Measurements from ENCODE around the gene TBXA2R.

TBXA2R gene

DNA sequence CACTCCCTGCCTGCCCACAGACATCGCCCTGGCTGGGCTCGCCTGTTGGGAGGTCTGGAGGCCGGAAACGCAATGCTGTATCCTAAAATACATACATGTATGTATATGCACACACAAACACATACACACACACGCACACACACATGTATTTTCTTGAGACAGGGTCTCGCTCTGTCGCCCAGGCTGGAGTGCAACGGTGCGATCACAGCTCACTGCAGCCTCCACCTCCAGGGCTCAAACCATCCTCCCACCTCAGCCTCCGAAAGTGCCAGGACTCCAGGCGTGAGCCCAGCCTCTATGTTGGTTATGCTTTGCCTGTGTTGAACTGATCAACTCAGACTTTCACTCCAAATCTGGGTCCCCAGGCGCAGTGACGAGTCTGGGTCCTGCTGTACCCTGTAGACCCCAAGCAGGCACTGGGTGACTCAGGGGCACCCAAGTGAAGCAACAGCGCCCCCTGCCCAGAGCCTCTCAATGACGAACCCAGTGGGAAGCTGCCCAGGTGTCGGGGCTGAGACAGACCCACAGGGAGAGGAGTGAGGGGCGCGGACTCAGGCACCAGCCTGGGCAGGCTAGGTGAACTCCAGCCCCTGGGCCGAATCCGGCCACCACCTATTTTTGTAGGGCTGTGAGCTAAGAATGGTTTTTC, 47.3 kb upstream of the TBXA2R start:
- TF ChIP-seq SPI1 (IDR thresholded peaks at IDR 0.05; ENCODE audit: borderline replicate concordance, low read depth), result no peak
- no peak for TF ChIP-seq POLR2AphosphoS5 (IDR thresholded peaks at IDR 0.05; ENCODE audit: low read depth)
- TF ChIP-seq, protein P1, sequence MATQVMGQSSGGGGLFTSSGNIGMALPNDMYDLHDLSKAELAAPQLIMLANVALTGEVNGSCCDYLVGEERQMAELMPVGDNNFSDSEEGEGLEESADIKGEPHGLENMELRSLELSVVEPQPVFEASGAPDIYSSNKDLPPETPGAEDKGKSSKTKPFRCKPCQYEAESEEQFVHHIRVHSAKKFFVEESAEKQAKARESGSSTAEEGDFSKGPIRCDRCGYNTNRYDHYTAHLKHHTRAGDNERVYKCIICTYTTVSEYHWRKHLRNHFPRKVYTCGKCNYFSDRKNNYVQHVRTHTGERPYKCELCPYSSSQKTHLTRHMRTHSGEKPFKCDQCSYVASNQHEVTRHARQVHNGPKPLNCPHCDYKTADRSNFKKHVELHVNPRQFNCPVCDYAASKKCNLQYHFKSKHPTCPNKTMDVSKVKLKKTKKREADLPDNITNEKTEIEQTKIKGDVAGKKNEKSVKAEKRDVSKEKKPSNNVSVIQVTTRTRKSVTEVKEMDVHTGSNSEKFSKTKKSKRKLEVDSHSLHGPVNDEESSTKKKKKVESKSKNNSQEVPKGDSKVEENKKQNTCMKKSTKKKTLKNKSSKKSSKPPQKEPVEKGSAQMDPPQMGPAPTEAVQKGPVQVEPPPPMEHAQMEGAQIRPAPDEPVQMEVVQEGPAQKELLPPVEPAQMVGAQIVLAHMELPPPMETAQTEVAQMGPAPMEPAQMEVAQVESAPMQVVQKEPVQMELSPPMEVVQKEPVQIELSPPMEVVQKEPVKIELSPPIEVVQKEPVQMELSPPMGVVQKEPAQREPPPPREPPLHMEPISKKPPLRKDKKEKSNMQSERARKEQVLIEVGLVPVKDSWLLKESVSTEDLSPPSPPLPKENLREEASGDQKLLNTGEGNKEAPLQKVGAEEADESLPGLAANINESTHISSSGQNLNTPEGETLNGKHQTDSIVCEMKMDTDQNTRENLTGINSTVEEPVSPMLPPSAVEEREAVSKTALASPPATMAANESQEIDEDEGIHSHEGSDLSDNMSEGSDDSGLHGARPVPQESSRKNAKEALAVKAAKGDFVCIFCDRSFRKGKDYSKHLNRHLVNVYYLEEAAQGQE (IDR thresholded peaks at IDR 0.05; ENCODE audit: insufficient replicate concordance, low read depth), result no peak
- TF ChIP-seq GABPA (IDR thresholded peaks at IDR 0.05; ENCODE audit: low read depth), result no peak
- TF ChIP-seq, protein P2, sequence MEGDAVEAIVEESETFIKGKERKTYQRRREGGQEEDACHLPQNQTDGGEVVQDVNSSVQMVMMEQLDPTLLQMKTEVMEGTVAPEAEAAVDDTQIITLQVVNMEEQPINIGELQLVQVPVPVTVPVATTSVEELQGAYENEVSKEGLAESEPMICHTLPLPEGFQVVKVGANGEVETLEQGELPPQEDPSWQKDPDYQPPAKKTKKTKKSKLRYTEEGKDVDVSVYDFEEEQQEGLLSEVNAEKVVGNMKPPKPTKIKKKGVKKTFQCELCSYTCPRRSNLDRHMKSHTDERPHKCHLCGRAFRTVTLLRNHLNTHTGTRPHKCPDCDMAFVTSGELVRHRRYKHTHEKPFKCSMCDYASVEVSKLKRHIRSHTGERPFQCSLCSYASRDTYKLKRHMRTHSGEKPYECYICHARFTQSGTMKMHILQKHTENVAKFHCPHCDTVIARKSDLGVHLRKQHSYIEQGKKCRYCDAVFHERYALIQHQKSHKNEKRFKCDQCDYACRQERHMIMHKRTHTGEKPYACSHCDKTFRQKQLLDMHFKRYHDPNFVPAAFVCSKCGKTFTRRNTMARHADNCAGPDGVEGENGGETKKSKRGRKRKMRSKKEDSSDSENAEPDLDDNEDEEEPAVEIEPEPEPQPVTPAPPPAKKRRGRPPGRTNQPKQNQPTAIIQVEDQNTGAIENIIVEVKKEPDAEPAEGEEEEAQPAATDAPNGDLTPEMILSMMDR (IDR thresholded peaks at IDR 0.05; ENCODE audit: insufficient read depth, low read length), result no peak
- H3K27me3 ChIP-seq (ENCODE audit: insufficient read depth, poor library complexity, severe bottlenecking), result no peaks in the 10 kb centered on the region
- no peak overlapping the region for H3K4me3 ChIP-seq (replicated peaks; ENCODE audit: insufficient read depth, low read length)
- DNase-seq (ENCODE audit: low read depth in 1 of 2, low spot score in 1 of 2), result no peak
- H3K27ac ChIP-seq (replicated peaks), result no peak overlapping the region

DNA sequence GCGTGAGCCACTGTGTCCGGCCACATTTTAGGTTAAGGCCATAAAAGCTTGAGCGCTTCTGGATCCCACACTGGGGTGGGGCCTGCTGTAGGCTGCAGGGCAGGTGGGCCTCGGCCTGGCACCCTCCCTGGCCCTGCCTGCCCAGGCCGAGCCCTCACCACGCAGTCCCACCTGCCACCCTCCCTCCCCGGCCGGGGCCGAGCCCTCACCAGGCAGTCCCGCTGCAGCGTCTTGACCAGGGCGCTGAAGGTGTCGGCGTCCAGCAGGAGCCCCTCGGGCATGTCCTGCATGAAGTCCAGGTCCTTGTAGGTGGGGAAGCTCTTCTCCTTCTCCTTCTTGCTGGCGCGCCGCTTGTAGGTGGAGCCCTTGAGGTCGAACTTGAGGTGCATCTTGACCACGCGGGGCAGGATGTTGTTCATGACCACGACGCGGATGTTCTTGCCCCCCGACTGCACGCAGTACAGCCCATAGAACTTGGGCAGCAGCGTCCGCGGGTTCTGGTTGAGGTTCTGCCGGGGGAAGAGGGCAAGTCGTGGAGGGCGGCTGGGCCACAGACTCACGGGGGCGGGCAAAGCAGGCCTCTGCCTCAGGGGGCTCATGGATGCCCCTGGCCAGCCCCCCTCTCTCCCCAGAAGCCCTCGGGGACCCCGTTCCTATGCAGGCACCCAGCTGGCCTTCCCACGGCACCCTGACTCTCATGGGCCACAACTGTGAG, 46.6 kb upstream of the TBXA2R start:
- Histone ChIP-seq H3K27ac (replicated peaks) (no peak overlapping the region), H3K4me3 (replicated peaks; ENCODE audit: insufficient read depth, low read length) (no peak overlapping the region), H3K27me3 (ENCODE audit: insufficient read depth, poor library complexity, severe bottlenecking) (no peaks in the 10 kb centered on the region)
- DNase-seq (ENCODE audit: low read depth in 1 of 2, low spot score in 1 of 2), result no peak
- no peak for TF ChIP-seq POLR2AphosphoS5 (IDR thresholded peaks at IDR 0.05; ENCODE audit: low read depth)
- no peak for TF ChIP-seq GABPA (IDR thresholded peaks at IDR 0.05; ENCODE audit: low read depth)
- no peak for TF ChIP-seq SPI1 (IDR thresholded peaks at IDR 0.05; ENCODE audit: borderline replicate concordance, low read depth)
- TF ChIP-seq, protein P2 (IDR thresholded peaks at IDR 0.05; ENCODE audit: insufficient read depth, low read length), result no peak
- TF ChIP-seq, protein P1 (IDR thresholded peaks at IDR 0.05; ENCODE audit: insufficient replicate concordance, low read depth), result no peak

DNA sequence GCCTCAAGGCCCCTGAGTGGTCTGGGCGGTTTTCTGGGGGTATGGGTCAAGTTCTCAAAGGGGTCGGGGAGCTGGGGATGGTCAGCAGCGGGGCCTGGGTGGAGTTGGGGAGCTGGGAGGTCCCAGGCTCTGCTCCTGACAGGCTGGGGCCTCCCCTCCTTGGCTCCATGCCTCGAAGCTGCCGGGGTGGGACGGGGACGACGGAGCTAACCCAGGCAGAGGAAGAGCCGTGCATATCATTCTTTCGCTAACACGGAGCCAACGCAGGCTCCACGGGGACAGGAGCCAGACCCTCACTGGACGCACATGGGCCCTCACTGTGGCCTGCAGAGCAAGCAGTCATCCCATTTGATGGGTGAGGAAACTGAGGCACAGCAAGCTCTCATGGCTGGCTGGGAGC, 45.7 kb upstream of the TBXA2R start:
- no peaks in the 10 kb centered on the region for H3K27me3 ChIP-seq (ENCODE audit: insufficient read depth, poor library complexity, severe bottlenecking)
- H3K4me3 ChIP-seq (replicated peaks; ENCODE audit: insufficient read depth, low read length), result no peak overlapping the region
- no peak overlapping the region for H3K27ac ChIP-seq (replicated peaks)
- no peak for DNase-seq (ENCODE audit: low read depth in 1 of 2, low spot score in 1 of 2)
- TF ChIP-seq, protein P1 (IDR thresholded peaks at IDR 0.05; ENCODE audit: insufficient replicate concordance, low read depth), result no peak
- TF ChIP-seq GABPA (IDR thresholded peaks at IDR 0.05; ENCODE audit: low read depth) (no peak), POLR2AphosphoS5 (IDR thresholded peaks at IDR 0.05; ENCODE audit: low read depth) (no peak), SPI1 (IDR thresholded peaks at IDR 0.05; ENCODE audit: borderline replicate concordance, low read depth) (no peak)
- TF ChIP-seq, protein P2 (IDR thresholded peaks at IDR 0.05; ENCODE audit: insufficient read depth, low read length), result no peak
